Natural killer cell treated with Interleukin-12 subunit alpha and Interleukin-12 subunit beta and Interleukin-15 and Interleukin-18, amount 100 ng/mL, for 72 hours (primary cell): ENCODE measurements around the gene TOM1L1. TPM values are rescaled to one million over a fixed set of nuclear protein-coding genes. Genes with fewer than 3 reads are reported as not detected.

ENCODE experiments used
- ATAC-seq, 2 donors: fragments of 150-1000 bp; cut with Tn5 transposase in 1 of 2; sonication (Bioruptor Pico), chemical (Tn5 transposase) in 1 of 2; 2 replicates each; pipeline ENCODE4 v1.10.0; 2021
- DNase-seq: peaks from one replicate; pipeline ENCODE4 v3.0.0; 2022; ENCODE audit warnings: low spot score
- H3K27ac Mint-ChIP-seq, 2 donors: 1 replicate in 1 of 2; 2 replicates in 1 of 2; pipeline ENCODE4 v1.8.0; 2022; ENCODE audit warnings: mixed read lengths in 2 of 2, mild to moderate bottlenecking in 1 of 2, moderate library complexity in 1 of 2
- H3K27me3 Mint-ChIP-seq, 2 donors: 1 replicate in 1 of 2; 2 replicates in 1 of 2; pipeline ENCODE4 v1.8.0; 2022; ENCODE audit warnings: mixed read lengths in 2 of 2
- H3K36me3 Mint-ChIP-seq: one replicate; pipeline ENCODE4 v1.8.0; 2022; ENCODE audit warnings: mixed read lengths
- H3K4me1 Mint-ChIP-seq, 2 donors: 1 replicate in 1 of 2; 2 replicates in 1 of 2; pipeline ENCODE4 v1.8.0; 2022; ENCODE audit warnings: low read depth in 2 of 2, mixed read lengths in 2 of 2, mild to moderate bottlenecking in 1 of 2
- H3K4me3 Mint-ChIP-seq: one replicate; pipeline ENCODE4 v1.8.0; 2022; ENCODE audit warnings: mixed read lengths
- H3K9me3 Mint-ChIP-seq: 2 replicates; pipeline ENCODE4 v1.8.0; 2022; ENCODE audit warnings: mixed read lengths
- total RNA-seq, 2 donors: library from RNA; stranded (reverse); gene quantifications; one replicate each; pipeline ENCODE4 v1.2.3, GENCODE V29; 2022

Gene TOM1L1
- total RNA-seq, 2 donors from 2014 or later: not detected

DNA sequence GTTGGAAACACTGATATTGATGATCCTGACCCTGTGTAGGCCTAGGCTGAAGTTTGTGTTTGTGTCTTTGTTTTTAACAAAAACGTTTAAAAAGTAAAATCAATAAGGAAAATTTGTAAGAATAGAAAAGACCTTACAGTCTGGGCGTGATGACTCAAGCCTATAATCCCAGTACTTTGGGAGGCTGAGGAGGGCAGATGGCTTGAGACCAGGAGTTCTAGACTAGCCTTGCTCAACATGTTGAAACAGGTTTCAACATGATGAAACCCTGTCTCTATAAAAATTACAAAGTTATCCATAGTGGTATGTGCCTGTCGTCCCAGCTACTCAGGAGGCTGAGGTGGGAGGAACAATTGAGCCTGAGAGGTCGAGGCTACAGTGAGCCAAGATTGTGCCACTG, 18.3 kb upstream of the TOM1L1 start:
- DNase-seq (no peak), ATAC-seq (no peak)
- Mint-ChIP-seq H3K4me1 (no peaks in the 10 kb centered on the region), H3K27me3 (peaks cover 7 to 14% of the 10 kb centered on the region in 2 donors), H3K4me3 (no peak overlapping the region), H3K9me3 (peaks cover 9% of the 10 kb centered on the region), H3K36me3 (no peaks in the 10 kb centered on the region), H3K27ac (no peak overlapping the region)

DNA sequence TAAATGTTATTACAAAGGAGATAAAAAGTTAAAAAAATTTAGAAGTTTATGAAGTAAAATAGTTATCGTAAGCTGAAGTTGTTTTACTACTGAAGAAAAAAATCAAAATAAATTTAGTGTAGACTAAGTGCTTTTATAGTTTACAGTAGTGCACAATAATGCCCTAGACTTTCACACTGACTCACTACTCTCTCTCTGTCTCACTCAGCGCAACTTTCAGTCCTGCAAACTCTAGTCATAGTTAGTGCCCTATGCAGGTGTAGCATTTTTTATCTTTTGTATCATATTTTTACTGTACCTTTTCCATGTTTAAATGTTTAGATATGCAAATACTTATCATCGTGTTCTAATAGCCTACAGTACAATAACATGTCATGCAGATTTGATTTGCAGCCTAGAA, 17.7 kb upstream of the TOM1L1 start:
- Mint-ChIP-seq H3K36me3 (no peaks in the 10 kb centered on the region), H3K27ac (no peak overlapping the region), H3K27me3 (peaks cover 7 to 14% of the 10 kb centered on the region in 2 donors), H3K9me3 (peaks cover 9% of the 10 kb centered on the region), H3K4me1 (no peaks in the 10 kb centered on the region), H3K4me3 (no peak overlapping the region)
- peak in 1 of 2 donors; percentile 70 for ATAC-seq
- DNase-seq: no peak

DNA sequence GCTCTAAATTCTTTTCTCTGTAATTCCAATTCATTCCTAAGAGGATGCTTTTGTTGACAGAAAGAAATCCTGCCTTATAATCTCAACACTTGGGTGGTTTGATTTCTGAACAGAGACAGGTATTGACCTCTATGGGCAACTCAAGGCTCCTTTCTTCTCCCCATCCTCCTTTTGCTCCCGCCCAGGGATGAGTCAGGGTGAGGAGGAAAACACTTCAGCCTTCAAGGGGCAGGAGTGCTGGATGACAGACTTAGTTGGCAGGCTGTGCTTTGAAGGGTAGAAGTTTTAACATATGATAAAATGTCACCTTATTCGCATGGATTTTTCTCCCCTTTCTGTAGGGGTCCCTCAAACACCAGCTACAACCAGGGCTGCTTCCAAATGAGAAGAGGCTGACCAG, 16.7 kb upstream of the TOM1L1 start:
- Mint-ChIP-seq H3K9me3 (peaks cover 6% of the 10 kb centered on the region), H3K27ac (no peak overlapping the region), H3K27me3 (peaks cover 4 to 7% of the 10 kb centered on the region in 2 donors), H3K36me3 (no peaks in the 10 kb centered on the region), H3K4me1 (no peaks in the 10 kb centered on the region), H3K4me3 (no peak overlapping the region)
- ATAC-seq: no peak
- DNase-seq: no peak

DNA sequence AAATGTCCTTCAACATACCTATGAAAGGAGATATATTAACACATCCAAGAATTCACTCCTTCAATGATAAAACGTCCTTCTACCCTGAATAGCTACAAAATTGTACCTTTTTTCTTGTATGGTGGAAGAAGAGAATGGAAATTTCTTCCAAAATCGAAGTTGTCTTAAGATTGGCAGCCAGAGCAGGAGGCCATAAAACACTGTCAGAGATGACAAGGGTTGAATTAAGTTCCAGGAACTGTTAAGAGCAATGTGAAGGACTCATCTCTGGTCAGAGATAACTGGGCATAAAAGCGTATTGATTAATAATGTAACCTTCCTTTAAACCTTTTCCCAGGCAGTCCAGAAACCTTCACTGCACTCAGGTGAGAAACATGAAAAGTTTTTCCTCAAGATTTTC, 12.9 kb upstream of the TOM1L1 start:
- Mint-ChIP-seq H3K27ac (no peak overlapping the region), H3K4me1 (no peaks in the 10 kb centered on the region), H3K27me3 (no peaks in the 10 kb centered on the region), H3K4me3 (no peak overlapping the region), H3K36me3 (no peaks in the 10 kb centered on the region), H3K9me3 (no peaks in the 10 kb centered on the region)
- DNase-seq (no peak), ATAC-seq (no peak)

DNA sequence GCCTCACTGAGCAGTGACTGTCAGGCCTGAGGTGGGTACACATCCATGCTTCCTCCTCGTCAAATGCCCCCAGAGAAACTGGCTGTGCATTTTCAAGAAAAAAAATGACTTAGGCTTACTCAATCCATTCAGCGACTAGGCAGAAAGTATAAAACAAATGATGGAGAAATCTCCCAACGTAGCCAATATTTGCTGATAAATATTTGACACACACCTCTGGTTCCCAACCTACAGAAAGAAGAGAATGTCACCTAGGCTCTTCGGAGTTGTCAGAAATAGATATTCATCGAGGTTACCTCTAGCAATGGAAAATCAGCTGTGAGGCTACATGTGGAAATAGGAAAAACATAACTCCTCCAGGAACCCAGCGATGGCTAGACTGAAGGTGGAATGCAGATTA, 12.4 kb upstream of the TOM1L1 start:
- Mint-ChIP-seq H3K4me1 (no peaks in the 10 kb centered on the region), H3K27ac (no peak overlapping the region), H3K27me3 (peaks cover 0 to 4% of the 10 kb centered on the region in 2 donors), H3K9me3 (no peaks in the 10 kb centered on the region), H3K4me3 (no peak overlapping the region), H3K36me3 (no peaks in the 10 kb centered on the region)
- no peak for DNase-seq
- no peak for ATAC-seq

DNA sequence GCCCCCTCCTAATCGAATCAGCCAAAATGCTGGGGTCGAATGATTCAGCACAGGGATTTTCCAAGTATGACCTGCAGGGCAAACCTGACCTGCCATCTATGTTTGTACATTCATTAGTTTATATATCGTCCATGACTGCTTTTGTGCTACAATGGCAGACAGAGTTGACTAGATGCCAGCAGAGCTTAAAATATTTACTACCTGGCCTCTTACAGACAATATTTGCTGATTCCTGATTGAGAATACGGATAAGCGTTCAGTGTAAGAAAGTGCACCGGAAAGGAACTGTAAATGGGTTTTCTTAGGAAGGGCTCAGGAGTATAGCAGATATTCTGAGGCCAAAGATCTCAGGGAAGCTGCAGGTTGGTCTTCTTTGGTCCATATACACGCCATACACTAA, 11.7 kb upstream of the TOM1L1 start:
- H3K36me3 Mint-ChIP-seq: no peaks in the 10 kb centered on the region
- DNase-seq: no peak
- H3K27ac Mint-ChIP-seq: no peak overlapping the region
- no peaks in the 10 kb centered on the region for H3K9me3 Mint-ChIP-seq
- H3K27me3 Mint-ChIP-seq: peaks cover 0 to 11% of the 10 kb centered on the region in 2 donors
- H3K4me1 Mint-ChIP-seq: no peaks in the 10 kb centered on the region
- H3K4me3 Mint-ChIP-seq: no peak overlapping the region
- no peak for ATAC-seq

DNA sequence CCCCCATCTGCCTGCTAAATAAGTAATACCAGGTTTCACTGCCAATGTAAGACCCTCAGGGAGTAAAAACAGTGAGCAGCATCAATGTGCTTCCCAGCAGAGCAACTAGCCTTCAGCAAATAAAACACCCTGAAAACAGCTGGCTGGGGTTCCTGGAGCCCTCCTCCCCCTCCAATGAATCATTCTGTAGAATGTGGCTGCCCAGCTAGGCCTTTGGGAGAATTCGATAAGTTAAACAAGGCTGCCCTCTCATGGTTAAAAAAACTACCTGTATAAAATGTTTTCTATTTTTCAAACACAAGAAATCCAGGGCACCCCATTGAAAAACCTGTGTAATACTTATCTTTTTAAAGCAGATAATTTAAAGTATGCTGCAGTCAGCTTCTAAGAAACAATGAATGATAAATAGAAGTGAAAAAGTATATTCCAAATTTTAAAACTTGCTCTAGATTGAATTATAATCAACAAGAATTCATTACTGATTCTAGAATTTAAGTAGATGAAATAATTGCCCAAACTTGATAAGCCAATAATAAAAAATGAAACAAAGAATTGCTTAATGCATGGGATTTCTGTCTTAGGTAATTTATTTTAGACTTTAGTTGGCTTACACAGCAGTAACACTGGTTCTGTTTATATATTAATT, 9.4 kb upstream of the TOM1L1 start:
- no peaks in the 10 kb centered on the region for H3K9me3 Mint-ChIP-seq
- H3K4me1 Mint-ChIP-seq: no peaks in the 10 kb centered on the region
- no peaks in the 10 kb centered on the region for H3K36me3 Mint-ChIP-seq
- H3K27ac Mint-ChIP-seq: no peak overlapping the region
- no peak overlapping the region for H3K4me3 Mint-ChIP-seq
- ATAC-seq (no peak), DNase-seq (no peak)
- peaks cover 3 to 14% of the 10 kb centered on the region in 2 donors for H3K27me3 Mint-ChIP-seq

DNA sequence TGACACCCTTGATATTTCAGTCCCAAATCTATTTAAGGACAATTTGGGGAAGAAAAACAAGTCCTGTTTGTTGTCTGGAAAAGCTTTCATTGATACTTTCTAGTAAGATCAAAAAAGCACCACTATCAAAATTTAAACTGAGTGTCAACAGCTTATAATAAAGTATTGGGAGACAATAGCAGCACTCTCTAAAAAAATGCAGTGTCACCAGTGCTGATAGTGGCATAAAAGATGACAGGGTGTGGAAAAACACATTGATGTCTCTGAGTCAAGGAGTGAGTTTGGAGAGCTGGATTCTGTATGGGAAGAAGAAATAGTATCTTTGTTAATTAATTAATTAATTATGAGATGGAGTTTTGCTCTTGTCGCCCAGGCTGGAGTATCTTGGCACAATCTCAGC, 8.3 kb upstream of the TOM1L1 start:
- ATAC-seq (no peak), DNase-seq (no peak)
- Mint-ChIP-seq H3K9me3 (no peaks in the 10 kb centered on the region), H3K27ac (no peak overlapping the region), H3K36me3 (no peaks in the 10 kb centered on the region), H3K4me3 (no peak overlapping the region), H3K4me1 (no peaks in the 10 kb centered on the region), H3K27me3 (peaks cover 8 to 23% of the 10 kb centered on the region in 2 donors)

DNA sequence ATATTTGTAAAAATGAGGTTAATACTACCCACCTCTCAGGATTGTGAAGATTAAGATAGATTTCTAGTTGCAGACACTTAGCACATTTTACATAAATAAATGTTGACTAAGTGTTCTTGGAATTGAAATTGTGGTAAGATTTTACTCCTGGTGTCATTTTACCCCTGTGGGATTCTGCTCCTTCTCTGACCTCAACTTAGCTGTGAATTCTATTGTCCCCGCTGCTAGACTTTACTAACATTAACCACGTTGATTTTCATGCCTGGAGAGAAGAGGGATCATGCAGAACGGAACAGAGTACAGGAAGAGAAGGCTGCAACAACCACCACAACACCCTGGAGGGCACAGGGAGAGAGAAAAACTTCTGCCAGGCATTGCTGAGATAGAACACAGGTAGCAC, 2.1 kb upstream of the TOM1L1 start:
- Mint-ChIP-seq H3K36me3 (no peaks in the 10 kb centered on the region), H3K27me3 (peaks cover 32 to 45% of the 10 kb centered on the region in 2 donors), H3K27ac (no peak overlapping the region), H3K4me3 (no peak overlapping the region), H3K9me3 (no peaks in the 10 kb centered on the region), H3K4me1 (no peaks in the 10 kb centered on the region)
- DNase-seq (no peak), ATAC-seq (no peak)

DNA sequence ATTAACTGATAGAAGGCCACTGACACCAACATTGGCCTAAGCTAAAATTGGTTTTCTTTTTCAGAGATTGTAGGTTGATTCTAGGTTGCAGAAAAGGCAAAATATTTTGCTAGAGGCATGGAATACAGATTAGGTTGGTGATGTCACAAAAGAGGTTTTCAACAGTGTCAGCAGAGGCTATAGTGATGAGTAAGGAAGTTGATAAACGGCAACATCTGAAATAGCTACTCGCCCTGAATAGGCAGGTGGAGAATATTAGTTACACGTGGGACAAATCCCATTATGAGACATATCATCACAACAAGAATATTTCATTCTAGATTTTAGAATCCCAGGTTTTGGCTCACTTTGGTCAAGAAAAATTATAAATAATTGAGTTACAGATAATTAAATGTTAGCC, 1.5 kb upstream of the TOM1L1 start:
- DNase-seq (no peak), ATAC-seq (no peak)
- Mint-ChIP-seq H3K9me3 (no peaks in the 10 kb centered on the region), H3K27me3 (peaks cover 32 to 38% of the 10 kb centered on the region in 2 donors), H3K27ac (no peak overlapping the region), H3K36me3 (no peaks in the 10 kb centered on the region), H3K4me1 (no peaks in the 10 kb centered on the region), H3K4me3 (no peak overlapping the region)

DNA sequence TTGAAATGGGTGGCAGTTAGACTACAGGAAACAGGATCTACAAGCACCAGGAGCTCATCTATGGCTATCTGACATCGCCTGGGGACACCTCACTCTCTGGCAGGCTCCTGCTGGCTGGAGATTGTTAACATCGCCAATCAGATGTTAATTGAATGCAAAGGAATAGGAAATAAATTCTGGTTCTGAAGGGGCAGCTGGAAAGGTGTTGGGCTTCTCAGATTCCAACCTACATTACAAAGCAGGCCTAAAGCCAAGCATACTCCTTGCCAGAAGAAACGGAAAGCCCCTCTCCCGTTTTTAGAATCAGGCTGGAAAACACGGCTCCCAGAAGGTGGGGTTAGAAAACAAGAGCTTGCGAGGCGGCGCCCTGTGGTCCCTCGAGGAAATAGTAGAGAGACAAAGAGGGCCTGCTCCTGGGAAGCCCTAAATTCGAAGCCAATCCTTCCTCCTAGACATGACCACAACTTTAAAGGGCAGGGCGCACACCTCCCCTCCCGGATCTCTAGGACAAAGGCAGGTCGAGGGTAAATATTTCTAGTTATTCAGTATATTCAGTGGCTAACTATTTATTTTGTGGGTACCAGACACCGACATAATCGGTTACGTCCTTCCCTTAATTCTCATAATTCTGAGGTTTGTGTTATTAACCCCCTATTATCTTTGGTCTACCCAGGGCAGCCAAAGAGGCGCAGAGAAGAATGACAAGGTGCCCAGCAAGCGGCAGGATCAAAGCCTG, 763 bp upstream of the TOM1L1 start:
- ATAC-seq (no peak), DNase-seq (no peak)
- Mint-ChIP-seq H3K4me1 (no peaks in the 10 kb centered on the region), H3K36me3 (no peaks in the 10 kb centered on the region), H3K9me3 (no peaks in the 10 kb centered on the region), H3K27me3 (peaks cover 32 to 38% of the 10 kb centered on the region in 2 donors), H3K27ac (no peak overlapping the region), H3K4me3 (no peak overlapping the region)

DNA sequence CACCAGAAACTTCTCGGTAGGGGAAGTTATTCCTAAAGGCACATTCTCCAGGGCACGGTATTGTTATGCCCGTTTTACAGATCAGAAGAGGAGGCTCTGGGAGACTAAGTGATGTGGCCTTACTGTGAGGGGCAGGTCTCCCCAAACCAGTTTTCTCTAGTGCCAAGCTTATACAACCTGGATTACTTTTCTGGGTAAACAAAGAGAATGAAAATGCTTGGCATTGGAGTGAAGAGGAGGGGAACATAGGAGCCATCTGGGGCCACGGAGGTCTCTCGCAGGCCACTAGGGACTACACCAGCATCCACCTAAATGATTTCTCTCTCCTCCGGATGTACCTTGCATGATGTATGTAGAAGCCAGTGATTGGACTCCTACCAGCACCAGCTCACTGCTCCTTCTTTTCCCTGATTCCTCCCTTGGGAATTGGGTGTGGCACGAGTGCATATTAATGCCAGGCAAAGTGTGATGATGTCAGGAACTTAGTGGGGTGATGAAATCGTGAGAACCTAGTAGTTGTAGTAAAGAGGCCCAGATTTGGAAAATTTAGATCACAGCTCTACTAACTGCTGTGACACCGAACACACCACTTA, 674 bp downstream of the TOM1L1 start:
- Mint-ChIP-seq H3K4me3 (no peak overlapping the region), H3K27ac (no peak overlapping the region), H3K9me3 (no peaks in the 10 kb centered on the region), H3K36me3 (no peaks in the 10 kb centered on the region), H3K27me3 (peaks cover 29 to 37% of the 10 kb centered on the region in 2 donors), H3K4me1 (no peaks in the 10 kb centered on the region)
- ATAC-seq: no peak
- DNase-seq: no peak

DNA sequence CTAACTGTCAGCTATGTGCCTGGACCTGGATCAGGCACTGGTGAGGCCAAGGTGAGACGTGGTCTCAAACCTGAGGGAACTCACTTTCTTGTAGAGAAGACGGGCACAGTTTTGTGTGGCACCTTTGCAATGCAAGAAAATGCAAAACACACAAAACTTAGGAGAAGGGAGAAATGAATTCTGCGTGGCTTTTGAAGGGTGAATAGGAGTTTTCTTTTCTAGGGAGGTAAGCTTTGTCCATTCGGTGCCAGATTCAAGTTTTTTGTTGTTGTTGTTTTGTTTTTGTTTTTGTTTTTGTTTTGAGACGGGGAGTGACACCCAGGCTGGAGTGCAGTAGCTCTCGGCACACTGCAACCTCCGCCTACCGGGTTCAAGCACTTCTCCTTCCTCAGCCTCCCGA, 1.4 kb downstream of the TOM1L1 start:
- no peak for DNase-seq
- Mint-ChIP-seq H3K27ac (no peak overlapping the region), H3K9me3 (no peaks in the 10 kb centered on the region), H3K36me3 (no peaks in the 10 kb centered on the region), H3K4me3 (no peak overlapping the region), H3K27me3 (peaks cover 24 to 30% of the 10 kb centered on the region in 2 donors), H3K4me1 (no peaks in the 10 kb centered on the region)
- ATAC-seq: no peak

DNA sequence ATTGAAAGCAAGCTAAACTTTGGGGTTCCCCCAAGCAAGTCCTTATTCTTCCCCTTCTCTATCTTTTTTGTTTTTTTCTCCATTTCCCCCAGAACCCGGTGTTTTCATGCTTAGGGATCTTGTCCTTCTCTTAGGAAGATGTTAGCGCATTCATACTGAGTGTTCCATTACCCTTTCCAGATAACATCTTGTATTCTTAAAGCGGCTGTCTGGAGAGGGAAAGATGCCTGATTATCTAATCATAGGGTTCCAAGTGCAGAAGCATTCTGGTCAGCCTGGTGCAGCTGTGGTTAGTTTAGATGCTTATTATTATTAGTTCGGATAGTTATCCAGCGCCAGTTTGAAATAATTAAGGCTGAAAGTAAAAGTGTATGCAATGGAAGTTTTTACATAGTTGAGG, 2.0 kb downstream of the TOM1L1 start:
- no peaks in the 10 kb centered on the region for H3K4me1 Mint-ChIP-seq
- ATAC-seq (no peak), DNase-seq (no peak)
- no peaks in the 10 kb centered on the region for H3K36me3 Mint-ChIP-seq
- peaks cover 24 to 29% of the 10 kb centered on the region in 2 donors for H3K27me3 Mint-ChIP-seq
- no peak overlapping the region for H3K4me3 Mint-ChIP-seq
- no peak overlapping the region for H3K27ac Mint-ChIP-seq
- H3K9me3 Mint-ChIP-seq: no peaks in the 10 kb centered on the region
